Liver (tissue), 9 donors: ENCODE data around the gene EIPR1. TPM values are rescaled to one million over a fixed set of nuclear protein-coding genes. Genes with fewer than 3 reads are reported as not detected.

Source experiments
- DNase-seq: peaks from one replicate; pipeline ENCODE4 v3.0.0-alpha.2; 2017; ENCODE audit warnings: low spot score
- H3K27ac ChIP-seq, 2 donors: one replicate each; pipeline ENCODE4 v1.7.0; 2013; ENCODE audit warnings: inconsistent platforms in 2 of 2, low read length in 2 of 2, control low read depth in 1 of 2, low read depth in 1 of 2, mild to moderate bottlenecking in 1 of 2
- H3K27me3 ChIP-seq, 4 donors: one replicate each; pipeline versions ENCODE4 v1.6.1 to v1.7.0; 2013; ENCODE audit warnings: low read length in 3 of 4, inconsistent platforms in 1 of 4, mild to moderate bottlenecking in 1 of 4, moderate library complexity in 1 of 4; ENCODE audit not compliant: control insufficient read depth in 4 of 4, insufficient read depth in 4 of 4
- H3K36me3 ChIP-seq, 4 donors: one replicate each; pipeline versions ENCODE4 v1.6.1 to v1.7.0; 2013; ENCODE audit warnings: low read length in 3 of 4, mild to moderate bottlenecking in 3 of 4, low read depth in 1 of 4, moderate library complexity in 1 of 4; ENCODE audit not compliant: control insufficient read depth in 4 of 4, insufficient read depth in 3 of 4
- H3K4me1 ChIP-seq, 4 donors: one replicate each; pipeline versions ENCODE4 v1.6.1 to v1.7.0; 2013; ENCODE audit warnings: low read length in 3 of 4, mild to moderate bottlenecking in 3 of 4, moderate library complexity in 1 of 4; ENCODE audit not compliant: control insufficient read depth in 4 of 4, insufficient read depth in 4 of 4
- H3K4me3 ChIP-seq, 3 donors: one replicate each; pipeline versions ENCODE4 v1.6.1 to v1.7.0; 2013; ENCODE audit warnings: low read length in 3 of 3, control low read depth in 1 of 3, low read depth in 1 of 3, mild to moderate bottlenecking in 1 of 3
- H3K9ac ChIP-seq, 2 donors: one replicate each; pipeline ENCODE4 v1.7.0; 2013; ENCODE audit warnings: low read length in 2 of 2, mild to moderate bottlenecking in 2 of 2, moderate library complexity in 2 of 2, control low read depth in 1 of 2, low read depth in 1 of 2
- H3K9me3 ChIP-seq, 4 donors: one replicate each; pipeline versions ENCODE4 v1.6.1 to v1.7.0; 2013; ENCODE audit warnings: low read length in 3 of 4; ENCODE audit not compliant: control insufficient read depth in 4 of 4
- ATF3 ChIP-seq: IDR thresholded peaks from 2 replicates; pipeline ENCODE4 v1.6.1; 2016; ENCODE audit warnings: antibody characterized with exemption
- EGR1 ChIP-seq, 2 donors: IDR thresholded peaks; 2 replicates each; pipeline ENCODE4 v1.6.1; 2016 to 2018; ENCODE audit warnings: antibody characterized with exemption in 2 of 2, low read depth in 2 of 2
- FOXA1 ChIP-seq: IDR thresholded peaks from 2 replicates; pipeline ENCODE4 v1.6.1; 2016; ENCODE audit warnings: antibody characterized with exemption
- FOXA2 ChIP-seq: IDR thresholded peaks from 2 replicates; pipeline ENCODE4 v1.6.1; 2016; ENCODE audit warnings: antibody characterized with exemption
- GABPA ChIP-seq, 2 donors: IDR thresholded peaks in 1 of 2; conservative IDR thresholded peaks in 1 of 2; 2 replicates each; pipeline ENCODE4 v1.6.1; 2016; ENCODE audit warnings: antibody characterized with exemption in 2 of 2, mild to moderate bottlenecking in 1 of 2, moderate library complexity in 1 of 2
- HNF4G ChIP-seq: IDR thresholded peaks from 2 replicates; pipeline ENCODE4 v1.6.1; 2016; ENCODE audit warnings: antibody characterized with exemption
- NR2F2 ChIP-seq: IDR thresholded peaks from 2 replicates; pipeline ENCODE4 v1.6.1; 2016; ENCODE audit warnings: antibody characterized with exemption
- REST ChIP-seq: IDR thresholded peaks from 2 replicates; pipeline ENCODE4 v1.6.1; 2016; ENCODE audit warnings: antibody characterized with exemption, mild to moderate bottlenecking
- RXRA ChIP-seq, 2 donors: IDR thresholded peaks; 2 replicates each; pipeline ENCODE4 v1.6.1; 2017 to 2018; ENCODE audit warnings: antibody characterized with exemption in 2 of 2, mild to moderate bottlenecking in 1 of 2
- TAF1 ChIP-seq: conservative IDR thresholded peaks from 2 replicates; pipeline ENCODE4 v1.6.1; 2016; ENCODE audit warnings: antibody characterized with exemption, mild to moderate bottlenecking
- YY1 ChIP-seq: IDR thresholded peaks from 2 replicates; pipeline ENCODE4 v1.6.1; 2016; ENCODE audit warnings: antibody characterized with exemption, mild to moderate bottlenecking
- WGBS: extraction: QIAGEN DNeasy Blood & Tissue Kit; methylation state at CpG from one replicate; pipeline ENCODE4 v1.1.7; 2013; 5-methylcytosine and 5-hydroxymethylcytosine counted together
- polyA plus RNA-seq, 2 donors: library from polyadenylated mRNA; stranded (reverse) in 1 of 2; unstranded in 1 of 2; fragments of 200-250 nt in 1 of 2; fragments of >200 nt in 1 of 2; fragmentation: Nextera tagmentation in 1 of 2; extraction: Ambion mirVana in 1 of 2; gene quantifications; one replicate each; pipeline versions ENCODE4 v1.2.1 to v1.2.3, GENCODE V29; 2013 to 2015
- total RNA-seq, 2 donors: library from RNA; depleted of rRNA; stranded (reverse); fragments of >200 nt; gene quantifications; one replicate each; pipeline ENCODE4 v1.2.3, GENCODE V29; 2014
- TF ChIP-seq, protein P1 (sequence below): IDR thresholded peaks from 2 replicates; pipeline ENCODE4 v1.6.1; 2016; ENCODE audit warnings: antibody characterized with exemption
- TF ChIP-seq, protein P2 (sequence below): fragments of 150-350 bp; IDR thresholded peaks from 2 replicates; pipeline ENCODE4 v1.5.1; 2017; ENCODE audit warnings: improper control_type of control experiment, low read depth, low read length; ENCODE audit not compliant: missing input control
- donor health status: healthy.
- donor health status: healthy.
- donor health status: healthy.
- donor health status: healthy.
- donor health status: healthy.

Gene EIPR1
- total and polyA plus RNA-seq, 4 donors, result 7.6 to 12.1 (median 11.4) TPM

DNA sequence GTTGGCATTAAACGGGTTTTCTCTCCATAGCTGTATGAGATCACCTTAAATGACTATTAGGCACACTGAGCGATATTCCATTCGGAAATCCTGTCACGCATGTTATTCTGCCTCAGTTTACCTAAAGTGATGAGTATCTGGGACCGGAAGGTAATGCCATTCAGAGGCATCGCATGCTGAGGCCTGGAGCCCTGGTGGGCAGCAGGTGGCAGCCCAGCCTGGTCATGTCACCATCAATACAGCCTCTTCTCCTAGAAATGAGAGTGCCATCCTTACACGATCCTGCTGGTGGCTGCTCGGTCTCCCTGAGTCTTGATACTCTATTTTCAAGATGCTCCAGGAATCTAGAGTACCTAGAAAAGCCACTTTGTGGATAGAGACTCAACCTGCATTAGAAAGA lies 119.8 kb downstream of the EIPR1 start:
- TF ChIP-seq REST (no peak), NR2F2 (no peak), HNF4G (no peak), RXRA (IDR thresholded peaks at IDR 0.05) (no peak), ATF3 (no peak), TAF1 (no peak), EGR1 (IDR thresholded peaks at IDR 0.05; ENCODE audit: low read depth in 2 of 2) (no peak), FOXA1 (no peak), YY1 (no peak), FOXA2 (no peak), GABPA (IDR thresholded peaks at IDR 0.05 in 1 of 2, conservative IDR thresholded peaks at IDR 0.05 in 1 of 2) (no peak)
- TF ChIP-seq, protein P1, sequence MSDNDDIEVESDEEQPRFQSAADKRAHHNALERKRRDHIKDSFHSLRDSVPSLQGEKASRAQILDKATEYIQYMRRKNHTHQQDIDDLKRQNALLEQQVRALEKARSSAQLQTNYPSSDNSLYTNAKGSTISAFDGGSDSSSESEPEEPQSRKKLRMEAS, result no peak
- TF ChIP-seq, protein P2, sequence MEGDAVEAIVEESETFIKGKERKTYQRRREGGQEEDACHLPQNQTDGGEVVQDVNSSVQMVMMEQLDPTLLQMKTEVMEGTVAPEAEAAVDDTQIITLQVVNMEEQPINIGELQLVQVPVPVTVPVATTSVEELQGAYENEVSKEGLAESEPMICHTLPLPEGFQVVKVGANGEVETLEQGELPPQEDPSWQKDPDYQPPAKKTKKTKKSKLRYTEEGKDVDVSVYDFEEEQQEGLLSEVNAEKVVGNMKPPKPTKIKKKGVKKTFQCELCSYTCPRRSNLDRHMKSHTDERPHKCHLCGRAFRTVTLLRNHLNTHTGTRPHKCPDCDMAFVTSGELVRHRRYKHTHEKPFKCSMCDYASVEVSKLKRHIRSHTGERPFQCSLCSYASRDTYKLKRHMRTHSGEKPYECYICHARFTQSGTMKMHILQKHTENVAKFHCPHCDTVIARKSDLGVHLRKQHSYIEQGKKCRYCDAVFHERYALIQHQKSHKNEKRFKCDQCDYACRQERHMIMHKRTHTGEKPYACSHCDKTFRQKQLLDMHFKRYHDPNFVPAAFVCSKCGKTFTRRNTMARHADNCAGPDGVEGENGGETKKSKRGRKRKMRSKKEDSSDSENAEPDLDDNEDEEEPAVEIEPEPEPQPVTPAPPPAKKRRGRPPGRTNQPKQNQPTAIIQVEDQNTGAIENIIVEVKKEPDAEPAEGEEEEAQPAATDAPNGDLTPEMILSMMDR, result no peak
- no peaks in the 10 kb centered on the region for H3K27me3 ChIP-seq
- H3K4me1 ChIP-seq, result no peaks in the 10 kb centered on the region
- 98% methylated on average over 8 of the region's 8 CpGs for WGBS
- H3K27ac ChIP-seq, result no peak overlapping the region
- H3K9me3 ChIP-seq, result no peaks in the 10 kb centered on the region
- H3K36me3 ChIP-seq, result peaks cover 2 to 10% (median 4%) of the 10 kb centered on the region in 4 donors
- H3K4me3 ChIP-seq, result no peak overlapping the region
- DNase-seq, result no peak
- H3K9ac ChIP-seq, result no peak overlapping the region

GRCh38 chr2:3257166-3257565 lies 120.5 kb downstream of the EIPR1 start:
- H3K36me3 ChIP-seq, result peaks cover 2 to 10% (median 4%) of the 10 kb centered on the region in 4 donors
- TF ChIP-seq GABPA (IDR thresholded peaks at IDR 0.05 in 1 of 2, conservative IDR thresholded peaks at IDR 0.05 in 1 of 2), result no peak
- no peak for TF ChIP-seq REST
- no peak for TF ChIP-seq NR2F2
- H3K27ac ChIP-seq, result no peak overlapping the region
- no peak overlapping the region for H3K9ac ChIP-seq
- no peaks in the 10 kb centered on the region for H3K9me3 ChIP-seq
- no peaks in the 10 kb centered on the region for H3K4me1 ChIP-seq
- H3K27me3 ChIP-seq, result no peaks in the 10 kb centered on the region
- no peak for DNase-seq
- H3K4me3 ChIP-seq, result no peak overlapping the region
- 96% methylated on average over 14 of the region's 14 CpGs for WGBS
